Activated T-cell treated with anti-CD3 and anti-CD28 coated beads for 4 hours (primary cell): ENCODE results near the gene CLSTN1.
A peak's percentile ranks its signal among the peaks of the same experiment; 100 is the strongest.

ENCODE experiments used
- DNase-seq: peaks from one replicate; pipeline ENCODE4 v3.0.0-alpha.2; 2020

Gene CLSTN1

GRCh38 chr1:9710037-9710436 is 113.7 kb downstream of the CLSTN1 start:
- DNase-seq = no peak

- no peak for DNase-seq
Measured at GRCh38 chr1:9706178-9706577, 117.6 kb downstream of the CLSTN1 start.

- no peak for DNase-seq
Measured at GRCh38 chr1:9705337-9706093, 118.2 kb downstream of the CLSTN1 start.

GRCh38 chr1:9703681-9704080 is 120.1 kb downstream of the CLSTN1 start:
- DNase-seq = no peak

GRCh38 chr1:9703165-9703509 is 120.6 kb downstream of the CLSTN1 start:
- no peak for DNase-seq

- DNase-seq = no peak
Measured at GRCh38 chr1:9701665-9702064, 122.1 kb downstream of the CLSTN1 start.

- no peak for DNase-seq
Measured at GRCh38 chr1:9700340-9700739, 123.4 kb downstream of the CLSTN1 start.

GRCh38 chr1:9699361-9699760 is 124.4 kb downstream of the CLSTN1 start:
- no peak for DNase-seq

- DNase-seq = no peak
Measured at GRCh38 chr1:9696793-9697192, 127.0 kb downstream of the CLSTN1 start.

GRCh38 chr1:9691691-9692090 is 132.1 kb downstream of the CLSTN1 start:
- DNase-seq = no peak

GRCh38 chr1:9691108-9691445 is 132.7 kb downstream of the CLSTN1 start:
- DNase-seq = no peak

GRCh38 chr1:9690440-9691107 is 133.2 kb downstream of the CLSTN1 start:
- DNase-seq = no peak

GRCh38 chr1:9689971-9690381 is 133.8 kb downstream of the CLSTN1 start:
- no peak for DNase-seq

GRCh38 chr1:9689011-9689706 is 134.6 kb downstream of the CLSTN1 start:
- DNase-seq = peak; percentile 75

- DNase-seq = no peak
Measured at GRCh38 chr1:9688599-9688998, 135.2 kb downstream of the CLSTN1 start.

- no peak for DNase-seq
Measured at GRCh38 chr1:9687874-9688582, 135.7 kb downstream of the CLSTN1 start.

- DNase-seq = peak; percentile 64
Measured at GRCh38 chr1:9687120-9687873, 136.5 kb downstream of the CLSTN1 start.

GRCh38 chr1:9684801-9685200 is 139.0 kb downstream of the CLSTN1 start:
- no peak for DNase-seq

GRCh38 chr1:9680828-9681227 is 142.9 kb downstream of the CLSTN1 start:
- no peak for DNase-seq

GRCh38 chr1:9680091-9680490 is 143.7 kb downstream of the CLSTN1 start:
- no peak for DNase-seq
